RCC 7860 (cell line): ENCODE results near the gene KHNYN.
"Not testable (repeated sequence)": the region's sequence is repeated elsewhere in the genome, so short reads cannot be mapped to it uniquely, and the experiment has no call there.

ENCODE experiments used
- DNase-seq: peaks from one replicate; pipeline ENCODE4 v3.0.0-alpha.2; 2015; ENCODE audit warnings: low spot score
- FAIRE-seq: peaks from 2 replicates; lab custom pipeline; 2012; peaks lifted over from hg19 to GRCh38; lab: Jason Lieb, UNC

The KHNYN gene

GRCh38 chr14:24437020-24437735, 7.4 kb downstream of the KHNYN start:
- no peak for DNase-seq
- FAIRE-seq: no peak

- DNase-seq (no peak), FAIRE-seq (no peak)
These were observed 7.9 kb downstream of the KHNYN start for GRCh38 chr14:24437736-24438067.

GRCh38 chr14:24438223-24439097, 8.7 kb downstream of the KHNYN start:
- FAIRE-seq: no peak

GRCh38 chr14:24439257-24439656, 9.5 kb downstream of the KHNYN start:
- DNase-seq (no peak), FAIRE-seq (no peak)

More at GRCh38 chr14:24438223-24439097, 8.7 kb downstream of the KHNYN start:
- DNase-seq: no peak

GRCh38 chr14:24439830-24440605, 10.3 kb downstream of the KHNYN start:
- FAIRE-seq: no peak
- DNase-seq: no peak

- no peak for FAIRE-seq
These were observed 11.0 kb downstream of the KHNYN start for GRCh38 chr14:24440606-24441399.

GRCh38 chr14:24441485-24441884, 11.7 kb downstream of the KHNYN start:
- DNase-seq (no peak), FAIRE-seq (no peak)

More at GRCh38 chr14:24440606-24441399, 11.0 kb downstream of the KHNYN start:
- DNase-seq: no peak

- no peak for FAIRE-seq
- no peak for DNase-seq
These were observed 12.1 kb downstream of the KHNYN start for GRCh38 chr14:24441904-24442239.

GRCh38 chr14:24442240-24443052, 12.7 kb downstream of the KHNYN start, which contains the start of gene SDR39U1:
Gene SDR39U1 (minus strand): TSS chr14:24442776. CDS start chr14:24442769, 7 bp downstream.
- peak; percentile 92 for DNase-seq
- peak; percentile 74 for FAIRE-seq

- no peak for FAIRE-seq
- DNase-seq: no peak
These were observed 13.4 kb downstream of the KHNYN start for GRCh38 chr14:24443053-24443665.

GRCh38 chr14:24450828-24451227, 21.1 kb downstream of the KHNYN start:
- FAIRE-seq: not testable (repeated sequence)

GRCh38 chr14:24456980-24457379, 27.2 kb downstream of the KHNYN start:
- no peak for DNase-seq
- FAIRE-seq: no peak

More at GRCh38 chr14:24450828-24451227, 21.1 kb downstream of the KHNYN start:
- not testable (repeated sequence) for DNase-seq

GRCh38 chr14:24458736-24459135, 29.0 kb downstream of the KHNYN start:
- DNase-seq: no peak
- FAIRE-seq: no peak

- DNase-seq: no peak
These were observed 29.6 kb downstream of the KHNYN start for GRCh38 chr14:24459331-24459730.

GRCh38 chr14:24461336-24461735, 31.6 kb downstream of the KHNYN start:
- DNase-seq (no peak), FAIRE-seq (no peak)

More at GRCh38 chr14:24459331-24459730, 29.6 kb downstream of the KHNYN start:
- FAIRE-seq: no peak

GRCh38 chr14:24463017-24463883, 33.5 kb downstream of the KHNYN start:
- no peak for FAIRE-seq
- DNase-seq: no peak

GRCh38 chr14:24463884-24464785, 34.4 kb downstream of the KHNYN start:
- FAIRE-seq (no peak), DNase-seq (no peak)
